Heart left ventricle (tissue), 13 donors: ENCODE data around the gene PERM1.

Source experiments
- POLR2A ChIP-seq, 2 donors: fragments of 450-650 bp; IDR thresholded peaks; one replicate each; pipeline ENCODE4 v1.6.1; 2017; ENCODE audit warnings: antibody characterized with exemption in 2 of 2, mild to moderate bottlenecking in 2 of 2, moderate library complexity in 2 of 2
- TF ChIP-seq, protein P1 (sequence below), 12 donors: fragments of 200-600 bp; sonication (generic) in 4 of 12; IDR thresholded peaks; one replicate each; pipeline versions ENCODE4 v1.5.0 to v1.8.0; 2018 to 2022; ENCODE audit warnings: antibody characterized with exemption in 12 of 12, mild to moderate bottlenecking in 5 of 12
- donor health status: ischemic (EF 13 %, LVEDD 7.1; RV severe dilation, severe dysfunction).
- donor health status: DM: no; HTN: yes; CAD: no.
- donor health status: DM: no; HTN: no; CAD: no.
- donor health status: ischemic (EF 25% LVEDD 6.9; RV normal size, moderate dysfunction).
- donor health status: ischemic (EF 25% LVEDD 5.7; RV mildly dilated, moderate dysfunction).
- donor health status: ischemic (EF 35%, LVEDD 5.7; RV mildly dilated, moderate dysfunction).
- donor health status: nonischemic (EF 11% LVEDD 7.7; RV severe dilation, severe dysfunction).
- donor health status: DM: yes; HTN: yes; CAD: no.
- donor health status: PGD.
- donor health status: ischemic (EF 29% LVEDD 5.4; RV normal size, mild dysfunction).
- donor health status: nonischemic (EF 23%, LVEDD 6.1; RV moderate dilation, normal function).

DNA sequence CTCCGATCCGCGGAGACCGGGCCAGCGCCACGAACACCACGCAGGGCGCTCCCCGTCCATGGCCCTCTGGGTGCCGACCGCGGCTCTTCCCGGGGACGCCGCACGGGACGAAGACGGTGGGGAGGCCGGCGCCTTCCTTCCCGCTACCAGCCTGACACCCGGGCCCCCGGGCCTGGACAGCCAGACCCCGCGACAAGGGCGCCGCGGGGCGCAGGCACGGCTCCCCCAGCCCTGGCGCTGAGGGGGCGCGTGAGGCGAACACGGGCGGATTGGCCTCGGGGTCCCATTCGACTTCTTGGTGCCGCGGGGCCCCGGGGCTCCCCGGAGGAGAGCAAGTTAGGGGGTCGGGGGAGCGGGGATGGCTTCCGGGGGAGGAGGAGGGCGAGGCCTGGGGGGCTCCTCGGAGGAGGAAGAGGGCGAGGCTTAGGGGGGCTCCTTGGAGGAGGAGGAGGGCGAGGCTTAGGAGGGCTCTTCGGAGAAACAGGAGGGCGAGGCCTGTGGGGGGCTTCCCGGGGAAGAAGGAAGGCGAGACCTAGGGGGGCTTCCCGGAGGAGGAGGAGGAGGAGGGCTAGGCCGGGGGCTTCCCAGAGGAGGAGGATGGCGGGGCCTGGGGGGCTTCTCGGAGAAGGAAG is 22.0 kb downstream of the PERM1 start:
- TF ChIP-seq, protein P1, sequence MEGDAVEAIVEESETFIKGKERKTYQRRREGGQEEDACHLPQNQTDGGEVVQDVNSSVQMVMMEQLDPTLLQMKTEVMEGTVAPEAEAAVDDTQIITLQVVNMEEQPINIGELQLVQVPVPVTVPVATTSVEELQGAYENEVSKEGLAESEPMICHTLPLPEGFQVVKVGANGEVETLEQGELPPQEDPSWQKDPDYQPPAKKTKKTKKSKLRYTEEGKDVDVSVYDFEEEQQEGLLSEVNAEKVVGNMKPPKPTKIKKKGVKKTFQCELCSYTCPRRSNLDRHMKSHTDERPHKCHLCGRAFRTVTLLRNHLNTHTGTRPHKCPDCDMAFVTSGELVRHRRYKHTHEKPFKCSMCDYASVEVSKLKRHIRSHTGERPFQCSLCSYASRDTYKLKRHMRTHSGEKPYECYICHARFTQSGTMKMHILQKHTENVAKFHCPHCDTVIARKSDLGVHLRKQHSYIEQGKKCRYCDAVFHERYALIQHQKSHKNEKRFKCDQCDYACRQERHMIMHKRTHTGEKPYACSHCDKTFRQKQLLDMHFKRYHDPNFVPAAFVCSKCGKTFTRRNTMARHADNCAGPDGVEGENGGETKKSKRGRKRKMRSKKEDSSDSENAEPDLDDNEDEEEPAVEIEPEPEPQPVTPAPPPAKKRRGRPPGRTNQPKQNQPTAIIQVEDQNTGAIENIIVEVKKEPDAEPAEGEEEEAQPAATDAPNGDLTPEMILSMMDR (IDR thresholded peaks at IDR 0.05), result no peak
- TF ChIP-seq POLR2A (IDR thresholded peaks at IDR 0.05), result no peak
